ENCODE results near the gene CDR2. TPM values are rescaled to one million over a fixed set of nuclear protein-coding genes. Genes with fewer than 3 reads are reported as not detected.

Gene CDR2
- total and polyA plus RNA-seq, 2 of the 13 experiments (the other 11 are each of a cell fraction or from before 2014, with no cell fraction given): 59.0 to 78.9 TPM

GRCh38 chr16:22297114-22297870, 77.1 kb downstream of the CDR2 start, which contains the start of gene POLR3E (continued):
- TF ChIP-seq, protein P1, sequence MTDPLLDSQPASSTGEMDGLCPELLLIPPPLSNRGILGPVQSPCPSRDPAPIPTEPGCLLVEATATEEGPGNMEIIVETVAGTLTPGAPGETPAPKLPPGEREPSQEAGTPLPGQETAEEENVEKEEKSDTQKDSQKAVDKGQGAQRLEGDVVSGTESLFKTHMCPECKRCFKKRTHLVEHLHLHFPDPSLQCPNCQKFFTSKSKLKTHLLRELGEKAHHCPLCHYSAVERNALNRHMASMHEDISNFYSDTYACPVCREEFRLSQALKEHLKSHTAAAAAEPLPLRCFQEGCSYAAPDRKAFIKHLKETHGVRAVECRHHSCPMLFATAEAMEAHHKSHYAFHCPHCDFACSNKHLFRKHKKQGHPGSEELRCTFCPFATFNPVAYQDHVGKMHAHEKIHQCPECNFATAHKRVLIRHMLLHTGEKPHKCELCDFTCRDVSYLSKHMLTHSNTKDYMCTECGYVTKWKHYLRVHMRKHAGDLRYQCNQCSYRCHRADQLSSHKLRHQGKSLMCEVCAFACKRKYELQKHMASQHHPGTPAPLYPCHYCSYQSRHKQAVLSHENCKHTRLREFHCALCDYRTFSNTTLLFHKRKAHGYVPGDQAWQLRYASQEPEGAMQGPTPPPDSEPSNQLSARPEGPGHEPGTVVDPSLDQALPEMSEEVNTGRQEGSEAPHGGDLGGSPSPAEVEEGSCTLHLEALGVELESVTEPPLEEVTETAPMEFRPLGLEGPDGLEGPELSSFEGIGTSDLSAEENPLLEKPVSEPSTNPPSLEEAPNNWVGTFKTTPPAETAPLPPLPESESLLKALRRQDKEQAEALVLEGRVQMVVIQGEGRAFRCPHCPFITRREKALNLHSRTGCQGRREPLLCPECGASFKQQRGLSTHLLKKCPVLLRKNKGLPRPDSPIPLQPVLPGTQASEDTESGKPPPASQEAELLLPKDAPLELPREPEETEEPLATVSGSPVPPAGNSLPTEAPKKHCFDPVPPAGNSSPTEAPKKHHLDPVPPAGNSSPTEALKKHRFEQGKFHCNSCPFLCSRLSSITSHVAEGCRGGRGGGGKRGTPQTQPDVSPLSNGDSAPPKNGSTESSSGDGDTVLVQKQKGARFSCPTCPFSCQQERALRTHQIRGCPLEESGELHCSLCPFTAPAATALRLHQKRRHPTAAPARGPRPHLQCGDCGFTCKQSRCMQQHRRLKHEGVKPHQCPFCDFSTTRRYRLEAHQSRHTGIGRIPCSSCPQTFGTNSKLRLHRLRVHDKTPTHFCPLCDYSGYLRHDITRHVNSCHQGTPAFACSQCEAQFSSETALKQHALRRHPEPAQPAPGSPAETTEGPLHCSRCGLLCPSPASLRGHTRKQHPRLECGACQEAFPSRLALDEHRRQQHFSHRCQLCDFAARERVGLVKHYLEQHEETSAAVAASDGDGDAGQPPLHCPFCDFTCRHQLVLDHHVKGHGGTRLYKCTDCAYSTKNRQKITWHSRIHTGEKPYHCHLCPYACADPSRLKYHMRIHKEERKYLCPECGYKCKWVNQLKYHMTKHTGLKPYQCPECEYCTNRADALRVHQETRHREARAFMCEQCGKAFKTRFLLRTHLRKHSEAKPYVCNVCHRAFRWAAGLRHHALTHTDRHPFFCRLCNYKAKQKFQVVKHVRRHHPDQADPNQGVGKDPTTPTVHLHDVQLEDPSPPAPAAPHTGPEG (CRISPR knock-in tag; IDR thresholded peaks at IDR 0.05): peak; percentile 82; the same call in 1 of the 2 replicates
- TF ChIP-seq EP300 (IDR thresholded peaks at IDR 0.05; ENCODE audit: low read depth in 2 of 2, low read length in 2 of 2) (peak; percentile 40 to 87; a peak in 3 of 4 replicates), EP300 (CRISPR knock-in tag; IDR thresholded peaks at IDR 0.05; ENCODE audit: borderline replicate concordance) (peak; percentile 61; the same call in 1 of the 2 replicates), SNAPC5 (CRISPR knock-in tag; IDR thresholded peaks at IDR 0.05; ENCODE audit: borderline replicate concordance) (peak; percentile 97; the same call in 1 of the 2 replicates), MTF1 (CRISPR knock-in tag; IDR thresholded peaks at IDR 0.05) (no peak), BORCS8-MEF2B (CRISPR knock-in tag; IDR thresholded peaks at IDR 0.05) (peak; percentile 97), ZNF614 (CRISPR knock-in tag; IDR thresholded peaks at IDR 0.05; ENCODE audit: borderline replicate concordance) (peak; percentile 99), GTF3A (CRISPR knock-in tag; conservative IDR thresholded peaks at IDR 0.05) (peak; percentile 99), HMGXB4 (CRISPR knock-in tag; IDR thresholded peaks at IDR 0.05; ENCODE audit: borderline replicate concordance in 1 of 2, low read depth in 1 of 2) (peak; percentile 100), SUZ12 (IDR thresholded peaks at IDR 0.05; ENCODE audit: low read depth, low read length) (peak; percentile 40), SIX4 (CRISPR knock-in tag; IDR thresholded peaks at IDR 0.05) (peak; percentile 60; the same call in 1 of the 2 replicates)

Data from HepG2 (cell line).